ENCODE data around the gene CLDN16.

- TF ChIP-seq CTCF (IDR thresholded peaks at IDR 0.05; ENCODE audit: poor library complexity) (peak; percentile 46), EZH2 (IDR thresholded peaks at IDR 0.05; ENCODE audit: borderline replicate concordance) (no peak), EZH2phosphoT487 (IDR thresholded peaks at IDR 0.05; ENCODE audit: low read depth, severe bottlenecking, unreplicated experiment) (no peak)
These were observed 55.3 kb downstream of the CLDN16 start for GRCh38 chr3:190443257-190443656.

All from hepatocyte (in vitro differentiated cells).